ENCODE data around the gene TMPRSS3.

The TMPRSS3 gene

GRCh38 chr21:42370894-42371654 lies 24.8 kb downstream of the TMPRSS3 start:
- DNase-seq (ENCODE audit: low spot score) = no peak

GRCh38 chr21:42369821-42370220 lies 26.0 kb downstream of the TMPRSS3 start:
- no peak for DNase-seq (ENCODE audit: low spot score)

- no peak for DNase-seq (ENCODE audit: low spot score)
Observed at GRCh38 chr21:42367367-42368165, 28.3 kb downstream of the TMPRSS3 start.

GRCh38 chr21:42366292-42367010 lies 29.4 kb downstream of the TMPRSS3 start, which contains the start of gene TFF1:
TSS of gene TFF1 (minus strand) at chr21:42366535. CDS start at chr21:42366495, 40 bp downstream.
- DNase-seq (ENCODE audit: low spot score) = no peak

- no peak for DNase-seq (ENCODE audit: low spot score)
Observed at GRCh38 chr21:42365770-42366169, 30.1 kb downstream of the TMPRSS3 start.

GRCh38 chr21:42364304-42364865 lies 31.5 kb downstream of the TMPRSS3 start:
- DNase-seq (ENCODE audit: low spot score) = no peak

- DNase-seq (ENCODE audit: low spot score) = no peak
Observed at GRCh38 chr21:42363312-42363711, 32.5 kb downstream of the TMPRSS3 start.

- no peak for DNase-seq (ENCODE audit: low spot score)
Observed at GRCh38 chr21:42362700-42363099, 33.2 kb downstream of the TMPRSS3 start.

- DNase-seq (ENCODE audit: low spot score) = no peak
Observed at GRCh38 chr21:42362198-42362597, 33.7 kb downstream of the TMPRSS3 start.

GRCh38 chr21:42361286-42361685 lies 34.6 kb downstream of the TMPRSS3 start:
- DNase-seq (ENCODE audit: low spot score) = no peak

GRCh38 chr21:42360317-42360716 lies 35.5 kb downstream of the TMPRSS3 start:
- DNase-seq (ENCODE audit: low spot score) = no peak

GRCh38 chr21:42358937-42359336 lies 36.9 kb downstream of the TMPRSS3 start:
- no peak for DNase-seq (ENCODE audit: low spot score)

- no peak for DNase-seq (ENCODE audit: low spot score)
Observed at GRCh38 chr21:42358261-42358660, 37.6 kb downstream of the TMPRSS3 start.

- DNase-seq (ENCODE audit: low spot score) = no peak
Observed at GRCh38 chr21:42357307-42357706, 38.5 kb downstream of the TMPRSS3 start.

- DNase-seq (ENCODE audit: low spot score) = no peak
Observed at GRCh38 chr21:42356650-42357049, 39.2 kb downstream of the TMPRSS3 start.

GRCh38 chr21:42356046-42356445 lies 39.8 kb downstream of the TMPRSS3 start:
- DNase-seq (ENCODE audit: low spot score) = no peak

- no peak for DNase-seq (ENCODE audit: low spot score)
Observed at GRCh38 chr21:42353623-42354022, 42.2 kb downstream of the TMPRSS3 start.

GRCh38 chr21:42352441-42353095 lies 43.3 kb downstream of the TMPRSS3 start:
- no peak for DNase-seq (ENCODE audit: low spot score)

- DNase-seq (ENCODE audit: low spot score) = no peak
Observed at GRCh38 chr21:42351626-42352440, 44.0 kb downstream of the TMPRSS3 start.

- no peak for DNase-seq (ENCODE audit: low spot score)
Observed at GRCh38 chr21:42350927-42351426, 44.9 kb downstream of the TMPRSS3 start, which contains the start of gene TFF2. TSS of gene TFF2 (minus strand) at chr21:42350994. CDS start at chr21:42350957, 37 bp downstream.
